Trophoblast cell (in vitro differentiated cells and primary cell): ENCODE results near the gene PELI1.

ENCODE experiments used
- DNase-seq, 2 donors: peaks; one replicate each; pipeline ENCODE4 v3.0.0-alpha.2; 2016
- H2AFZ ChIP-seq: 2 replicates; pipeline ENCODE4 v1.6.1; 2013; ENCODE audit warnings: low read length, moderate library complexity, mild to moderate bottlenecking; ENCODE audit not compliant: insufficient read depth, poor library complexity
- H2AK5ac ChIP-seq: 2 replicates; pipeline ENCODE4 v1.6.1; 2013; ENCODE audit warnings: mild to moderate bottlenecking, low read length
- H2BK120ac ChIP-seq: 2 replicates; pipeline ENCODE4 v1.6.1; 2013; ENCODE audit warnings: low read length, mild to moderate bottlenecking, moderate library complexity; ENCODE audit not compliant: insufficient read depth, poor library complexity
- H2BK12ac ChIP-seq: 2 replicates; pipeline ENCODE4 v1.6.1; 2013; ENCODE audit warnings: mild to moderate bottlenecking, low read length, moderate library complexity
- H2BK5ac ChIP-seq: 2 replicates; pipeline ENCODE4 v1.6.1; 2013; ENCODE audit warnings: low read length, low read depth, moderate library complexity, mild to moderate bottlenecking; ENCODE audit not compliant: poor library complexity
- H3K14ac ChIP-seq: 2 replicates; pipeline ENCODE4 v1.6.1; 2013; ENCODE audit warnings: mild to moderate bottlenecking, low read length
- H3K18ac ChIP-seq: 2 replicates; pipeline ENCODE4 v1.6.1; 2013; ENCODE audit warnings: mild to moderate bottlenecking, low read length
- H3K23ac ChIP-seq: 2 replicates; pipeline ENCODE4 v1.6.1; 2013; ENCODE audit warnings: low read length
- H3K27ac ChIP-seq: 2 replicates; pipeline ENCODE4 v1.5.1; 2013; ENCODE audit warnings: low read depth, mild to moderate bottlenecking, inconsistent platforms, low read length, moderate library complexity
- H3K27me3 ChIP-seq: 2 replicates; pipeline ENCODE4 v1.6.1; 2013; ENCODE audit warnings: inconsistent platforms, mild to moderate bottlenecking, low read length, moderate library complexity; ENCODE audit not compliant: insufficient read depth
- H3K36me3 ChIP-seq, 2 experiments: 1 replicate in 1 of 2; 2 replicates in 1 of 2; pipeline ENCODE4 v1.6.1; 2013; ENCODE audit warnings: low read length in 2 of 2, mild to moderate bottlenecking in 2 of 2, moderate library complexity in 1 of 2; ENCODE audit not compliant: insufficient read depth in 2 of 2, control insufficient read depth in 1 of 2
- H3K4ac ChIP-seq: 2 replicates; pipeline ENCODE4 v1.6.1; 2013; ENCODE audit warnings: low read depth, mild to moderate bottlenecking, low read length, moderate library complexity
- H3K4me1 ChIP-seq, 2 experiments: 1 replicate in 1 of 2; 2 replicates in 1 of 2; pipeline ENCODE4 v1.6.1; 2013; ENCODE audit warnings: low read length in 2 of 2, mild to moderate bottlenecking in 2 of 2, moderate library complexity in 1 of 2; ENCODE audit not compliant: insufficient read depth in 2 of 2, control insufficient read depth in 1 of 2
- H3K4me2 ChIP-seq: 2 replicates; pipeline ENCODE4 v1.6.1; 2013; ENCODE audit warnings: inconsistent platforms, mild to moderate bottlenecking, low read length, moderate library complexity
- H3K4me3 ChIP-seq: 2 replicates; pipeline ENCODE4 v1.5.1; 2013; ENCODE audit warnings: mild to moderate bottlenecking, low read depth, low read length, inconsistent platforms
- H3K79me1 ChIP-seq: one replicate; pipeline ENCODE4 v1.6.1; 2013; ENCODE audit warnings: low read length
- H3K79me2 ChIP-seq: 2 replicates; pipeline ENCODE4 v1.6.1; 2013; ENCODE audit warnings: low read length, mild to moderate bottlenecking; ENCODE audit not compliant: control insufficient read depth, insufficient read depth, poor library complexity
- H3K9ac ChIP-seq: 2 replicates; pipeline ENCODE4 v1.6.1; 2013; ENCODE audit warnings: mild to moderate bottlenecking, low read length
- H3K9me3 ChIP-seq: 2 replicates; pipeline ENCODE4 v1.6.1; 2013; ENCODE audit warnings: low read depth, mild to moderate bottlenecking, control low read depth, inconsistent platforms, low read length; ENCODE audit not compliant: insufficient read depth
- H4K12ac ChIP-seq: 2 replicates; pipeline ENCODE4 v1.6.1; 2013; ENCODE audit warnings: low read depth, mild to moderate bottlenecking, low read length, moderate library complexity
- H4K8ac ChIP-seq: 2 replicates; pipeline ENCODE4 v1.6.1; 2013; ENCODE audit warnings: low read depth, mild to moderate bottlenecking, low read length, moderate library complexity
- H4K91ac ChIP-seq: one replicate; pipeline ENCODE4 v1.6.1; 2013; ENCODE audit warnings: low read depth, mild to moderate bottlenecking, low read length, moderate library complexity
- WGBS: extraction: QIAGEN DNeasy Blood & Tissue Kit; methylation state at CpG from one replicate; pipeline ENCODE4 v1.1.7; 2013; ENCODE audit warnings: missing lambda C conversion rate; ENCODE audit not compliant: insufficient read length, insufficient coverage; ENCODE audit errors: extremely low coverage; 5-methylcytosine and 5-hydroxymethylcytosine counted together

PELI1 gene

GRCh38 chr2:64189586-64189985 lies 45.4 kb upstream of the PELI1 start:
- Histone ChIP-seq H3K4me1 (peaks cover 2 to 3% of the 10 kb centered on the region in 2 experiments), H3K79me2 (no peaks in the 10 kb centered on the region), H4K12ac (no peak overlapping the region)

GRCh38 chr2:64189167-64189566 lies 44.9 kb upstream of the PELI1 start:
- no peak for DNase-seq
- no peak overlapping the region for H3K9ac ChIP-seq
- no peak overlapping the region for H3K14ac ChIP-seq
- H3K79me2 ChIP-seq: no peaks in the 10 kb centered on the region
- H3K18ac ChIP-seq: no peak overlapping the region
- H3K4me2 ChIP-seq: no peak overlapping the region
- no peak overlapping the region for H2BK120ac ChIP-seq
- H2AK5ac ChIP-seq: no peak overlapping the region
- no peak overlapping the region for H2BK5ac ChIP-seq
- no peak overlapping the region for H3K4me3 ChIP-seq
- no peak overlapping the region for H2AFZ ChIP-seq
- no peak overlapping the region for H2BK12ac ChIP-seq
- no peaks in the 10 kb centered on the region for H3K9me3 ChIP-seq
- no peak overlapping the region for H4K8ac ChIP-seq
- H3K23ac ChIP-seq: no peak overlapping the region
- peaks cover 2 to 3% of the 10 kb centered on the region in 2 experiments for H3K4me1 ChIP-seq
- H3K27ac ChIP-seq: no peak overlapping the region
- H3K36me3 ChIP-seq: no peaks in the 10 kb centered on the region
- no peak overlapping the region for H3K4ac ChIP-seq
- WGBS: no CpG with 5 or more reads among the region's 10 CpGs
- no peaks in the 10 kb centered on the region for H3K79me1 ChIP-seq
- H3K27me3 ChIP-seq: no peaks in the 10 kb centered on the region
- no peak overlapping the region for H4K91ac ChIP-seq
- no peak overlapping the region for H4K12ac ChIP-seq

More at GRCh38 chr2:64189586-64189985, 45.4 kb upstream of the PELI1 start:
- Histone ChIP-seq H3K18ac (no peak overlapping the region), H2AK5ac (no peak overlapping the region), H3K27me3 (no peaks in the 10 kb centered on the region), H3K4me3 (no peak overlapping the region), H2BK5ac (no peak overlapping the region), H2BK120ac (no peak overlapping the region), H3K27ac (no peak overlapping the region), H2BK12ac (no peak overlapping the region), H3K23ac (no peak overlapping the region), H3K9me3 (no peaks in the 10 kb centered on the region), H2AFZ (no peak overlapping the region), H3K9ac (no peak overlapping the region), H3K14ac (no peak overlapping the region), H3K36me3 (no peaks in the 10 kb centered on the region), H3K4ac (no peak overlapping the region), H3K79me1 (no peaks in the 10 kb centered on the region), H4K91ac (no peak overlapping the region), H3K4me2 (no peak overlapping the region), H4K8ac (no peak overlapping the region)
- DNase-seq: no peak

GRCh38 chr2:64186699-64187605 lies 42.7 kb upstream of the PELI1 start:
- no peak overlapping the region for H3K9ac ChIP-seq
- no peak overlapping the region for H3K4ac ChIP-seq
- H3K9me3 ChIP-seq: no peaks in the 10 kb centered on the region
- no peak overlapping the region for H4K12ac ChIP-seq
- no peak overlapping the region for H3K18ac ChIP-seq
- H3K4me3 ChIP-seq: no peak overlapping the region
- no peak overlapping the region for H4K8ac ChIP-seq
- H2AK5ac ChIP-seq: no peak overlapping the region
- H3K4me2 ChIP-seq: no peak overlapping the region
- no peak overlapping the region for H4K91ac ChIP-seq
- no peaks in the 10 kb centered on the region for H3K27me3 ChIP-seq
- no peak overlapping the region for H2BK12ac ChIP-seq
- no peak overlapping the region for H3K27ac ChIP-seq
- WGBS: no CpG with 5 or more reads among the region's 2 CpGs
- H3K36me3 ChIP-seq: no peaks in the 10 kb centered on the region
- DNase-seq: no peak
- no peak overlapping the region for H2BK120ac ChIP-seq
- H3K79me1 ChIP-seq: no peaks in the 10 kb centered on the region
- no peak overlapping the region for H2BK5ac ChIP-seq
- H3K4me1 ChIP-seq: peaks cover 0 to under 1% of the 10 kb centered on the region in 2 experiments
- no peak overlapping the region for H3K23ac ChIP-seq
- no peak overlapping the region for H2AFZ ChIP-seq
- no peaks in the 10 kb centered on the region for H3K79me2 ChIP-seq
- H3K14ac ChIP-seq: no peak overlapping the region

- Histone ChIP-seq H3K4me2 (no peak overlapping the region), H3K18ac (no peak overlapping the region), H3K36me3 (no peaks in the 10 kb centered on the region), H3K23ac (no peak overlapping the region), H2AK5ac (no peak overlapping the region), H3K9ac (no peak overlapping the region), H4K12ac (no peak overlapping the region), H4K91ac (no peak overlapping the region), H3K4me1 (peaks cover 0 to 2% of the 10 kb centered on the region in 2 experiments), H2AFZ (no peak overlapping the region), H2BK12ac (no peak overlapping the region), H2BK120ac (no peak overlapping the region), H3K4me3 (no peak overlapping the region), H3K79me1 (no peaks in the 10 kb centered on the region), H3K14ac (no peak overlapping the region), H3K27me3 (no peaks in the 10 kb centered on the region), H3K79me2 (no peaks in the 10 kb centered on the region), H2BK5ac (no peak overlapping the region), H3K27ac (no peak overlapping the region), H3K4ac (no peak overlapping the region), H4K8ac (no peak overlapping the region), H3K9me3 (no peaks in the 10 kb centered on the region)
- DNase-seq: peak in 1 of 2 donors; percentile 16
- WGBS: no CpG with 5 or more reads among the region's 10 CpGs
Observed at GRCh38 chr2:64179582-64180321, 35.5 kb upstream of the PELI1 start.
